ENCODE measurements around the gene PTPRN2. TPM values are rescaled to one million over a fixed set of nuclear protein-coding genes. Genes with fewer than 3 reads are reported as not detected.

PTPRN2 gene
- total and polyA plus RNA-seq, 2 of the 8 experiments (the other 6 are each of a cell fraction or from before 2014, with no cell fraction given), result 2.6 to 4.5 TPM

DNA sequence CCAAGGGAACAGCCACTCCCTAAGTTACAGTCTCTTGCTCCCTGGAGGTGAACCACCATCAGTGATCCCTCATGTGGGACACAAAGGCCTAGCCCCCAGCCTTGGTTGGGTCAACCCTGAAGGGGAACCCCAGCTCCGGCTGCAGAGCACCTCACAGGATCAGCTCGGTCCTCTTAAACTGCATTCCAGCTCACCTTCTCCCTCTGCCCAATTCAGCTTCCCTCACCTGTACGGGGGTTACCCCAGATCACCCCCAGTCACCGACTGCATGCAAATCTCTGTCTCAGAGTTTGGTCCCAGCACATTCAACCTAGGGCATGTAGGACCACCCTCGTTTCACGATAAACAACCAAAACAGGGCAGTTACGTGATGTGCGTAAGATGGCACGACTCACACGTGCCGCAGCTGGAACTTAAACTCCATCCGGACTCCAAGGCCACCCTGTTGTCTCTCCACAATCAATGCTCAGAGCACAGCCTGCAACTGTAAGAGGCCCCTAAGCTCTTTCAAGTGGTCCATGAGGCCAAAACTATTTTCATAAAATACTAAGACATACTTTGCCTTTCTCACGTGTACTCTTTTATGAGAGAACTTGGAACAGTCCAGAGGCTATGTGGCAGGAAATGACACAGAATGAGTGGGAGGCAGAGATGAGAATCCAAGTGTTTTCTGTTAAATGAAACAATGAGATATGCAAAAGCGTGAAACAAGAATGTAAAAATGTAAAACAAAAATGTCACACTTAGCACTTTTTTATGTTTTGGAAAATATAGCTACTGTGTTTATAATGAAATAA lies 285.2 kb downstream of the PTPRN2 start (continued):
- TF ChIP-seq, protein P1, sequence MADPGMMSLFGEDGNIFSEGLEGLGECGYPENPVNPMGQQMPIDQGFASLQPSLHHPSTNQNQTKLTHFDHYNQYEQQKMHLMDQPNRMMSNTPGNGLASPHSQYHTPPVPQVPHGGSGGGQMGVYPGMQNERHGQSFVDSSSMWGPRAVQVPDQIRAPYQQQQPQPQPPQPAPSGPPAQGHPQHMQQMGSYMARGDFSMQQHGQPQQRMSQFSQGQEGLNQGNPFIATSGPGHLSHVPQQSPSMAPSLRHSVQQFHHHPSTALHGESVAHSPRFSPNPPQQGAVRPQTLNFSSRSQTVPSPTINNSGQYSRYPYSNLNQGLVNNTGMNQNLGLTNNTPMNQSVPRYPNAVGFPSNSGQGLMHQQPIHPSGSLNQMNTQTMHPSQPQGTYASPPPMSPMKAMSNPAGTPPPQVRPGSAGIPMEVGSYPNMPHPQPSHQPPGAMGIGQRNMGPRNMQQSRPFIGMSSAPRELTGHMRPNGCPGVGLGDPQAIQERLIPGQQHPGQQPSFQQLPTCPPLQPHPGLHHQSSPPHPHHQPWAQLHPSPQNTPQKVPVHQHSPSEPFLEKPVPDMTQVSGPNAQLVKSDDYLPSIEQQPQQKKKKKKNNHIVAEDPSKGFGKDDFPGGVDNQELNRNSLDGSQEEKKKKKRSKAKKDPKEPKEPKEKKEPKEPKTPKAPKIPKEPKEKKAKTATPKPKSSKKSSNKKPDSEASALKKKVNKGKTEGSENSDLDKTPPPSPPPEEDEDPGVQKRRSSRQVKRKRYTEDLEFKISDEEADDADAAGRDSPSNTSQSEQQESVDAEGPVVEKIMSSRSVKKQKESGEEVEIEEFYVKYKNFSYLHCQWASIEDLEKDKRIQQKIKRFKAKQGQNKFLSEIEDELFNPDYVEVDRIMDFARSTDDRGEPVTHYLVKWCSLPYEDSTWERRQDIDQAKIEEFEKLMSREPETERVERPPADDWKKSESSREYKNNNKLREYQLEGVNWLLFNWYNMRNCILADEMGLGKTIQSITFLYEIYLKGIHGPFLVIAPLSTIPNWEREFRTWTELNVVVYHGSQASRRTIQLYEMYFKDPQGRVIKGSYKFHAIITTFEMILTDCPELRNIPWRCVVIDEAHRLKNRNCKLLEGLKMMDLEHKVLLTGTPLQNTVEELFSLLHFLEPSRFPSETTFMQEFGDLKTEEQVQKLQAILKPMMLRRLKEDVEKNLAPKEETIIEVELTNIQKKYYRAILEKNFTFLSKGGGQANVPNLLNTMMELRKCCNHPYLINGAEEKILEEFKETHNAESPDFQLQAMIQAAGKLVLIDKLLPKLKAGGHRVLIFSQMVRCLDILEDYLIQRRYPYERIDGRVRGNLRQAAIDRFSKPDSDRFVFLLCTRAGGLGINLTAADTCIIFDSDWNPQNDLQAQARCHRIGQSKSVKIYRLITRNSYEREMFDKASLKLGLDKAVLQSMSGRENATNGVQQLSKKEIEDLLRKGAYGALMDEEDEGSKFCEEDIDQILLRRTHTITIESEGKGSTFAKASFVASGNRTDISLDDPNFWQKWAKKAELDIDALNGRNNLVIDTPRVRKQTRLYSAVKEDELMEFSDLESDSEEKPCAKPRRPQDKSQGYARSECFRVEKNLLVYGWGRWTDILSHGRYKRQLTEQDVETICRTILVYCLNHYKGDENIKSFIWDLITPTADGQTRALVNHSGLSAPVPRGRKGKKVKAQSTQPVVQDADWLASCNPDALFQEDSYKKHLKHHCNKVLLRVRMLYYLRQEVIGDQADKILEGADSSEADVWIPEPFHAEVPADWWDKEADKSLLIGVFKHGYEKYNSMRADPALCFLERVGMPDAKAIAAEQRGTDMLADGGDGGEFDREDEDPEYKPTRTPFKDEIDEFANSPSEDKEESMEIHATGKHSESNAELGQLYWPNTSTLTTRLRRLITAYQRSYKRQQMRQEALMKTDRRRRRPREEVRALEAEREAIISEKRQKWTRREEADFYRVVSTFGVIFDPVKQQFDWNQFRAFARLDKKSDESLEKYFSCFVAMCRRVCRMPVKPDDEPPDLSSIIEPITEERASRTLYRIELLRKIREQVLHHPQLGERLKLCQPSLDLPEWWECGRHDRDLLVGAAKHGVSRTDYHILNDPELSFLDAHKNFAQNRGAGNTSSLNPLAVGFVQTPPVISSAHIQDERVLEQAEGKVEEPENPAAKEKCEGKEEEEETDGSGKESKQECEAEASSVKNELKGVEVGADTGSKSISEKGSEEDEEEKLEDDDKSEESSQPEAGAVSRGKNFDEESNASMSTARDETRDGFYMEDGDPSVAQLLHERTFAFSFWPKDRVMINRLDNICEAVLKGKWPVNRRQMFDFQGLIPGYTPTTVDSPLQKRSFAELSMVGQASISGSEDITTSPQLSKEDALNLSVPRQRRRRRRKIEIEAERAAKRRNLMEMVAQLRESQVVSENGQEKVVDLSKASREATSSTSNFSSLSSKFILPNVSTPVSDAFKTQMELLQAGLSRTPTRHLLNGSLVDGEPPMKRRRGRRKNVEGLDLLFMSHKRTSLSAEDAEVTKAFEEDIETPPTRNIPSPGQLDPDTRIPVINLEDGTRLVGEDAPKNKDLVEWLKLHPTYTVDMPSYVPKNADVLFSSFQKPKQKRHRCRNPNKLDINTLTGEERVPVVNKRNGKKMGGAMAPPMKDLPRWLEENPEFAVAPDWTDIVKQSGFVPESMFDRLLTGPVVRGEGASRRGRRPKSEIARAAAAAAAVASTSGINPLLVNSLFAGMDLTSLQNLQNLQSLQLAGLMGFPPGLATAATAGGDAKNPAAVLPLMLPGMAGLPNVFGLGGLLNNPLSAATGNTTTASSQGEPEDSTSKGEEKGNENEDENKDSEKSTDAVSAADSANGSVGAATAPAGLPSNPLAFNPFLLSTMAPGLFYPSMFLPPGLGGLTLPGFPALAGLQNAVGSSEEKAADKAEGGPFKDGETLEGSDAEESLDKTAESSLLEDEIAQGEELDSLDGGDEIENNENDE (IDR thresholded peaks at IDR 0.05; ENCODE audit: insufficient replicate concordance, low read length), result no peak
- TF ChIP-seq CHD2 (IDR thresholded peaks at IDR 0.05; ENCODE audit: low read length) (no peak), CBX8 (IDR thresholded peaks at IDR 0.05; ENCODE audit: borderline replicate concordance, low read depth, low read length) (no peak), RBBP5 (IDR thresholded peaks at IDR 0.05; ENCODE audit: borderline replicate concordance, low read depth, low read length) (no peak)

All from H1 (cell line).